Activated CD4-positive, alpha-beta T cell treated with anti-CD3 and anti-CD28 coated beads for 36 hours (primary cell): ENCODE data around the gene VPS54. TPM values are rescaled to one million over a fixed set of nuclear protein-coding genes. Genes with fewer than 3 reads are reported as not detected.
"Not testable (repeated sequence)": the region's sequence is repeated elsewhere in the genome, so short reads cannot be mapped to it uniquely, and the experiment has no call there.

Experiments
- ATAC-seq: fragments of 200-7000 bp; cut with Tn5 transposase; one replicate; pipeline ENCODE4 v1.10.0; 2021; ENCODE audit warnings: mild to moderate bottlenecking, moderate library complexity
- CTCF ChIA-PET: fragments of 350-600 bp; sonication (Branson Sonifier 250); formaldehyde crosslinking; loops from one replicate; lab custom pipeline; 2021; ENCODE audit warnings: antibody characterized with exemption; lab: Charles Lee
- POLR2A ChIA-PET: fragments of 350-600 bp; sonication (Branson Sonifier 250); formaldehyde crosslinking; loops from one replicate; lab custom pipeline; 2021; ENCODE audit warnings: antibody characterized with exemption, inconsistent platforms; lab: Charles Lee
- DNase-seq: peaks from one replicate; pipeline ENCODE4 v3.0.0-alpha.2; 2020
- H3K27ac Mint-ChIP-seq: one replicate; pipeline ENCODE4 v1.8.0; 2021; ENCODE audit warnings: mixed read lengths
- H3K27me3 Mint-ChIP-seq: one replicate; pipeline ENCODE4 v1.8.0; 2021; ENCODE audit warnings: mixed read lengths
- H3K36me3 Mint-ChIP-seq: one replicate; pipeline ENCODE4 v1.8.0; 2021; ENCODE audit warnings: low read depth, mixed read lengths
- H3K4me1 Mint-ChIP-seq: one replicate; pipeline ENCODE4 v1.8.0; 2021; ENCODE audit warnings: mixed read lengths
- H3K4me3 Mint-ChIP-seq: one replicate; pipeline ENCODE4 v1.8.0; 2021; ENCODE audit warnings: mild to moderate bottlenecking, moderate library complexity, mixed read lengths
- H3K9me3 Mint-ChIP-seq: one replicate; pipeline ENCODE4 v1.8.0; 2021; ENCODE audit warnings: low read depth, mixed read lengths
- intact Hi-C, 2 experiments: fragments of 100-400 bp; cut with DNase I in 1 of 2; cut with micrococcal nuclease in 1 of 2; formaldehyde crosslinking; loops; one replicate each; pipeline versions ENCODE4 v1.14.2 to v1.15.1; 2022 to 2024; cut with DNase I, micrococcal nuclease
- total RNA-seq, 2 experiments: library from RNA; stranded (reverse); gene quantifications; one replicate each; pipeline ENCODE4 v1.2.3, GENCODE V29; 2021

VPS54 gene
- total RNA-seq, 2 experiments from 2014 or later: 9.0 to 11.7 TPM

- Mint-ChIP-seq H3K4me1 (peaks cover 33% of the 10 kb centered on the region), H3K36me3 (peaks cover 15% of the 10 kb centered on the region), H3K27ac (no peak overlapping the region), H3K9me3 (no peaks in the 10 kb centered on the region), H3K27me3 (no peaks in the 10 kb centered on the region), H3K4me3 (no peak overlapping the region)
- no peak for DNase-seq
- no peak for ATAC-seq
- ChIA-PET CTCF (no interaction called here), POLR2A (interaction anchor here (0.9 kb wide), 1 partner anchor 189 kb away, joined by 8 read pairs; no protein-coding TSS in a partner anchor)
- intact Hi-C loops: no loop called here
Observed at GRCh38 chr2:64008434-64009009, 10.7 kb downstream of the VPS54 start.

- intact Hi-C loops: no loop called here
- no peak overlapping the region for H3K27ac Mint-ChIP-seq
Observed at GRCh38 chr2:64007924-64008323, 11.3 kb downstream of the VPS54 start.

GRCh38 chr2:64005707-64006356 is 13.4 kb downstream of the VPS54 start:
- Mint-ChIP-seq H3K4me3 (no peak overlapping the region), H3K27ac (no peak overlapping the region), H3K4me1 (peaks cover 28% of the 10 kb centered on the region), H3K36me3 (peaks cover 15% of the 10 kb centered on the region), H3K9me3 (no peaks in the 10 kb centered on the region), H3K27me3 (no peaks in the 10 kb centered on the region)
- no peak for DNase-seq
- intact Hi-C loops: no loop called here
- ATAC-seq: no peak
- ChIA-PET POLR2A (no interaction called here), CTCF (interaction anchor here (0.7 kb wide), 1 partner anchor 25 kb away, joined by 3 read pairs; no protein-coding TSS in a partner anchor)

More at GRCh38 chr2:64007924-64008323, 11.3 kb downstream of the VPS54 start:
- Mint-ChIP-seq H3K27me3 (no peaks in the 10 kb centered on the region), H3K9me3 (no peaks in the 10 kb centered on the region), H3K36me3 (peaks cover 15% of the 10 kb centered on the region), H3K4me3 (no peak overlapping the region), H3K4me1 (peaks cover 35% of the 10 kb centered on the region)
- DNase-seq (no peak), ATAC-seq (no peak)
- CTCF ChIA-PET: no interaction called here
- POLR2A ChIA-PET: no interaction called here

- Mint-ChIP-seq H3K36me3 (peaks cover 22% of the 10 kb centered on the region), H3K27me3 (no peaks in the 10 kb centered on the region), H3K27ac (no peak overlapping the region), H3K4me1 (peaks cover 20% of the 10 kb centered on the region), H3K9me3 (peaks cover 3% of the 10 kb centered on the region), H3K4me3 (no peak overlapping the region)
- ATAC-seq (peak; percentile 39), DNase-seq (no peak)
- POLR2A ChIA-PET: interaction anchor here (0.6 kb wide), 1 partner anchor 8 kb away, joined by 5 read pairs; no protein-coding TSS in a partner anchor
- CTCF ChIA-PET: interaction anchor here (0.9 to 1.0 kb wide), 2 partner anchors 16 to 59 kb away, joined by 3 read pairs; no protein-coding TSS in a partner anchor
- intact Hi-C loops: no loop called here
Observed at GRCh38 chr2:64003239-64003638, 16.0 kb downstream of the VPS54 start.

- ATAC-seq (no peak), DNase-seq (no peak)
- H3K9me3 Mint-ChIP-seq: peaks cover 15% of the 10 kb centered on the region
- no peak overlapping the region for H3K4me3 Mint-ChIP-seq
- ChIA-PET POLR2A (interaction anchor here (0.6 kb wide), 1 partner anchor 822 kb away, joined by 6 read pairs; no protein-coding TSS in a partner anchor), CTCF (interaction anchor here (0.6 to 1.2 kb wide), 3 partner anchors 9 to 23 kb away, joined by 3 to 4 read pairs (median 3); no protein-coding TSS in a partner anchor)
- no peak overlapping the region for H3K27ac Mint-ChIP-seq
- intact Hi-C loops: no loop called here
- H3K36me3 Mint-ChIP-seq: peaks cover 15% of the 10 kb centered on the region
- H3K4me1 Mint-ChIP-seq: peaks cover 11% of the 10 kb centered on the region
- H3K27me3 Mint-ChIP-seq: no peaks in the 10 kb centered on the region
Observed at GRCh38 chr2:64001382-64002101, 17.7 kb downstream of the VPS54 start.

GRCh38 chr2:64000630-64001381 is 18.4 kb downstream of the VPS54 start:
- peaks cover 15% of the 10 kb centered on the region for H3K36me3 Mint-ChIP-seq
- H3K27ac Mint-ChIP-seq: no peak overlapping the region
- H3K4me1 Mint-ChIP-seq: peaks cover 11% of the 10 kb centered on the region
- DNase-seq (no peak), ATAC-seq (no peak)
- no peak overlapping the region for H3K4me3 Mint-ChIP-seq
- intact Hi-C loops: no loop called here
- ChIA-PET CTCF (interaction anchor here (0.6 to 1.2 kb wide), 4 partner anchors 9 to 92 kb away, joined by 3 to 4 read pairs (median 3); no protein-coding TSS in a partner anchor), POLR2A (no interaction called here)
- H3K9me3 Mint-ChIP-seq: peaks cover 15% of the 10 kb centered on the region
- no peaks in the 10 kb centered on the region for H3K27me3 Mint-ChIP-seq

GRCh38 chr2:63999049-63999448 is 20.2 kb downstream of the VPS54 start:
- POLR2A ChIA-PET: no interaction called here
- Mint-ChIP-seq H3K4me1 (peaks cover 24% of the 10 kb centered on the region), H3K4me3 (no peak overlapping the region), H3K27ac (no peak overlapping the region), H3K27me3 (no peaks in the 10 kb centered on the region), H3K9me3 (peaks cover 15% of the 10 kb centered on the region), H3K36me3 (peaks cover 17% of the 10 kb centered on the region)
- intact Hi-C loops: no loop called here
- ATAC-seq: no peak
- no peak for DNase-seq
- CTCF ChIA-PET: interaction anchor here (0.6 to 0.7 kb wide), 2 partner anchors 48 to 741 kb away, joined by 3 to 4 read pairs; no protein-coding TSS in a partner anchor

- DNase-seq, POLR2A ChIA-PET, H3K27me3 Mint-ChIP-seq, CTCF ChIA-PET, H3K4me3 Mint-ChIP-seq, H3K27ac Mint-ChIP-seq, ATAC-seq, intact Hi-C loops: not testable (repeated sequence)
- H3K36me3 Mint-ChIP-seq: peaks cover 20% of the 10 kb centered on the region
- H3K9me3 Mint-ChIP-seq: peaks cover 16% of the 10 kb centered on the region
- H3K4me1 Mint-ChIP-seq: peaks cover 16% of the 10 kb centered on the region
Observed at GRCh38 chr2:63996582-63997198, 22.5 kb downstream of the VPS54 start.

- Mint-ChIP-seq H3K9me3 (peaks cover 25% of the 10 kb centered on the region), H3K4me1 (peaks cover 16% of the 10 kb centered on the region), H3K36me3 (peaks cover 20% of the 10 kb centered on the region)
- H3K27ac Mint-ChIP-seq, ATAC-seq, intact Hi-C loops, CTCF ChIA-PET, H3K27me3 Mint-ChIP-seq, POLR2A ChIA-PET, H3K4me3 Mint-ChIP-seq, DNase-seq: not testable (repeated sequence)
Observed at GRCh38 chr2:63994329-63995070, 24.7 kb downstream of the VPS54 start.

GRCh38 chr2:63993871-63994270 is 25.4 kb downstream of the VPS54 start:
- intact Hi-C loops: no loop called here
- ChIA-PET POLR2A (no interaction called here), CTCF (no interaction called here)
- no peak overlapping the region for H3K4me3 Mint-ChIP-seq
- DNase-seq: no peak
- H3K27ac Mint-ChIP-seq: no peak overlapping the region
- H3K4me1 Mint-ChIP-seq: peaks cover 16% of the 10 kb centered on the region
- H3K36me3 Mint-ChIP-seq: peaks cover 22% of the 10 kb centered on the region
- no peaks in the 10 kb centered on the region for H3K27me3 Mint-ChIP-seq
- peaks cover 25% of the 10 kb centered on the region for H3K9me3 Mint-ChIP-seq
- no peak for ATAC-seq
